K562 (cell line): Measurements from ENCODE around the gene LYPLA2. TPM values are rescaled to one million over a fixed set of nuclear protein-coding genes. Genes with fewer than 3 reads are reported as not detected.

Experiments
- ARID1B ChIP-seq: fragments of 450-650 bp; IDR thresholded peaks from 2 replicates; pipeline ENCODE4 v1.6.1; 2016; ENCODE audit warnings: antibody characterized with exemption, mild to moderate bottlenecking, inconsistent platforms
- BCL6 ChIP-seq: fragments of 250-450 bp; sonication (Bioruptor Pico); IDR thresholded peaks from 2 replicates; pipeline ENCODE4 v1.4.0; 2020
- BRD9 ChIP-seq: fragments of 450-650 bp; IDR thresholded peaks from 2 replicates; pipeline ENCODE4 v1.6.1; 2018; ENCODE audit warnings: low read depth; ENCODE audit not compliant: partially characterized antibody
- E2F8 ChIP-seq: fragments of 450-650 bp; IDR thresholded peaks from 2 replicates; pipeline ENCODE4 v1.7.1; 2018; ENCODE audit warnings: mild to moderate bottlenecking, low read depth; ENCODE audit not compliant: partially characterized antibody
- ETV6 ChIP-seq, 3 experiments: fragments of 150-350 bp in 1 of 3; sonication (generic) in 1 of 3; formaldehyde crosslinking in 1 of 3; IDR thresholded peaks; 2 replicates each; pipeline versions ENCODE4 v1.6.1 to v1.8.0; 2014 to 2022; ENCODE audit warnings: borderline replicate concordance in 2 of 3, low read depth in 2 of 3, antibody characterized with exemption in 1 of 3, low read length in 1 of 3, mild to moderate bottlenecking in 1 of 3, missing genetic modification reagents in 1 of 3
- FUS ChIP-seq: fragments of 200-400 bp; formaldehyde crosslinking; optimal IDR thresholded peaks from 2 replicates; pipeline ENCODE3; 2017; ENCODE audit warnings: low read depth, low read length
- HCFC1 ChIP-seq: IDR thresholded peaks from 2 replicates; pipeline ENCODE4 v1.6.1; 2012; ENCODE audit warnings: low read depth, low read length, improper control_type of control experiment
- JUN ChIP-seq, 2 experiments: sonication (generic) in 1 of 2; formaldehyde crosslinking in 1 of 2; IDR thresholded peaks; 2 replicates each; pipeline versions ENCODE4 v1.6.1 to v1.8.0; 2012 to 2022; ENCODE audit warnings: borderline replicate concordance in 2 of 2, mild to moderate bottlenecking in 2 of 2, improper control_type of control experiment in 1 of 2, low read depth in 1 of 2, low read length in 1 of 2, missing genetic modification reagents in 1 of 2
- KLF13 ChIP-seq: fragments of 450-650 bp; IDR thresholded peaks from 2 replicates; pipeline ENCODE4 v1.6.1; 2016; ENCODE audit warnings: missing genetic modification characterization, low read depth, mild to moderate bottlenecking, missing compliant biosample characterization, moderate library complexity, borderline replicate concordance
- MED1 ChIP-seq: sonication (generic); formaldehyde crosslinking; IDR thresholded peaks from 2 replicates; pipeline ENCODE4 v1.8.1; 2023; ENCODE audit warnings: missing genetic modification reagents, borderline replicate concordance
- PHB ChIP-seq: fragments of 250-450 bp; sonication (Bioruptor Pico); IDR thresholded peaks from 2 replicates; pipeline ENCODE4 v1.5.0; 2021
- SIN3B ChIP-seq: fragments of 450-650 bp; IDR thresholded peaks from 2 replicates; pipeline ENCODE4 v1.6.1; 2017; ENCODE audit warnings: low read depth, mild to moderate bottlenecking, moderate library complexity
- SRSF3 ChIP-seq: fragments of 200-400 bp; formaldehyde crosslinking; IDR thresholded peaks from 2 replicates; pipeline ENCODE4 v1.6.1; 2016; ENCODE audit warnings: mild to moderate bottlenecking, low read length, moderate library complexity; ENCODE audit not compliant: insufficient read depth
- TEAD1 ChIP-seq, 2 experiments: fragments of 450-650 bp in 1 of 2; sonication (generic) in 1 of 2; formaldehyde crosslinking; IDR thresholded peaks; 2 replicates each; pipeline versions ENCODE4 v1.4.0 to v1.8.0; 2020 to 2022; ENCODE audit warnings: mild to moderate bottlenecking in 2 of 2, missing genetic modification reagents in 1 of 2
- UBTF ChIP-seq, 2 experiments: IDR thresholded peaks; 2 replicates each; pipeline ENCODE4 v1.6.1; 2012; ENCODE audit warnings: improper control_type of control experiment in 2 of 2, low read depth in 2 of 2, low read length in 2 of 2, borderline replicate concordance in 1 of 2
- ZBTB2 ChIP-seq: fragments of 450-650 bp; IDR thresholded peaks from 2 replicates; pipeline ENCODE4 v1.6.1; 2016; ENCODE audit warnings: antibody characterized with exemption
- ZNF12 ChIP-seq: sonication (generic); formaldehyde crosslinking; IDR thresholded peaks from 2 replicates; pipeline ENCODE4 v1.4.0; 2020; ENCODE audit warnings: mild to moderate bottlenecking, missing genetic modification reagents
- ZNF668 ChIP-seq: fragments of 250-450 bp; sonication (Bioruptor Pico); IDR thresholded peaks from 2 replicates; pipeline ENCODE4 v1.8.0; 2022; ENCODE audit warnings: mild to moderate bottlenecking, inconsistent platforms
- ZNF707 ChIP-seq: fragments of 250-450 bp; sonication (Bioruptor Pico); conservative IDR thresholded peaks from 2 replicates; pipeline ENCODE4 v1.8.0; 2022; ENCODE audit warnings: inconsistent platforms, mild to moderate bottlenecking, moderate library complexity
- ZNF766 ChIP-seq: fragments of 200-800 bp; sonication (Bioruptor generic); conservative IDR thresholded peaks from 2 replicates; pipeline ENCODE4 v1.6.1; 2016; ENCODE audit warnings: missing genetic modification characterization, missing compliant biosample characterization
- polyA plus RNA-seq, 8 experiments: library from polyadenylated mRNA; depleted of rRNA in 4 of 8; stranded (reverse) in 5 of 8; unstranded in 3 of 8; fragments of >200 nt; fragmentation: Nextera tagmentation in 2 of 8; fragmentation: Illumina TruSeq in 1 of 8; extraction: Ambion mirVana in 2 of 8; extraction: Trizol in 1 of 8; gene quantifications; 2 replicates each; pipeline versions ENCODE4 v1.2.1 to v1.2.3, GENCODE V29; 2011 to 2014; ENCODE audit warnings: inconsistent platforms in 1 of 8, missing spikeins in 1 of 8
- total RNA-seq, 7 experiments: library from RNA; depleted of rRNA in 6 of 7; stranded (reverse); fragments of >200 nt in 6 of 7; fragmentation: Illumina TruSeq in 2 of 7; extraction: Trizol in 2 of 7; gene quantifications; 2 replicates each; pipeline versions ENCODE4 v1.2.1 to v1.2.3, GENCODE V29; 2011 to 2021; ENCODE audit warnings: low replicate concordance in 1 of 7

Gene LYPLA2
- total and polyA plus RNA-seq, 9 of the 15 experiments (the other 6 are each of a cell fraction or from before 2014, with no cell fraction given), result 3.9 to 128 (median 60.1) TPM

GRCh38 chr1:23799570-23800399 lies 8.8 kb downstream of the LYPLA2 start (continued):
- TF ChIP-seq UBTF (IDR thresholded peaks at IDR 0.05; ENCODE audit: borderline replicate concordance in 1 of 2, low read depth in 2 of 2, low read length in 2 of 2) (0 out of 4 replicates have a peak, but pooled peaks of 1 of the 2 experiments have one; percentile 4), BRD9 (no peak), ETV6 (IDR thresholded peaks at IDR 0.05; ENCODE audit: borderline replicate concordance in 1 of 2, low read depth in 2 of 2, low read length in 1 of 2) (peak in 1 of 2 experiments; percentile 57; a peak in 1 of 4 replicates), ETV6 (CRISPR knock-in tag; IDR thresholded peaks at IDR 0.05; ENCODE audit: borderline replicate concordance) (no peak), E2F8 (no peak), SRSF3 (no peak), SIN3B (no peak), ARID1B (peak; percentile 48), JUN (IDR thresholded peaks at IDR 0.05; ENCODE audit: borderline replicate concordance, low read depth, low read length) (peak; percentile 53; the same call in 1 of the 2 replicates), JUN (CRISPR knock-in tag; IDR thresholded peaks at IDR 0.05; ENCODE audit: borderline replicate concordance) (no peak), PHB (CRISPR knock-in tag) (no peak), ZBTB2 (no peak), ZNF668 (CRISPR knock-in tag) (no peak), KLF13 (tag) (no peak), ZNF12 (CRISPR knock-in tag) (no peak), ZNF707 (CRISPR knock-in tag) (no peak), MED1 (CRISPR knock-in tag) (no peak), TEAD1 (CRISPR knock-in tag; IDR thresholded peaks at IDR 0.05) (peak in 1 of 2 experiments; percentile 78; a peak in 1 of 4 replicates), BCL6 (CRISPR knock-in tag) (no peak; the same call in 1 of the 2 replicates), FUS (no peak), ZNF766 (CRISPR knock-in tag) (no peak), HCFC1 (no peak)
